Anterior cingulate cortex (tissue), 58 donors: ENCODE measurements around the gene TTC28.
"Not testable (repeated sequence)": the region's sequence is repeated elsewhere in the genome, so short reads cannot be mapped to it uniquely, and the experiment has no call there.

Experiments used
- DNase-seq, 58 donors: peaks; one replicate each; lab custom pipeline; 2025; lab: John Stamatoyannopoulos, UW

TTC28 gene

DNA sequence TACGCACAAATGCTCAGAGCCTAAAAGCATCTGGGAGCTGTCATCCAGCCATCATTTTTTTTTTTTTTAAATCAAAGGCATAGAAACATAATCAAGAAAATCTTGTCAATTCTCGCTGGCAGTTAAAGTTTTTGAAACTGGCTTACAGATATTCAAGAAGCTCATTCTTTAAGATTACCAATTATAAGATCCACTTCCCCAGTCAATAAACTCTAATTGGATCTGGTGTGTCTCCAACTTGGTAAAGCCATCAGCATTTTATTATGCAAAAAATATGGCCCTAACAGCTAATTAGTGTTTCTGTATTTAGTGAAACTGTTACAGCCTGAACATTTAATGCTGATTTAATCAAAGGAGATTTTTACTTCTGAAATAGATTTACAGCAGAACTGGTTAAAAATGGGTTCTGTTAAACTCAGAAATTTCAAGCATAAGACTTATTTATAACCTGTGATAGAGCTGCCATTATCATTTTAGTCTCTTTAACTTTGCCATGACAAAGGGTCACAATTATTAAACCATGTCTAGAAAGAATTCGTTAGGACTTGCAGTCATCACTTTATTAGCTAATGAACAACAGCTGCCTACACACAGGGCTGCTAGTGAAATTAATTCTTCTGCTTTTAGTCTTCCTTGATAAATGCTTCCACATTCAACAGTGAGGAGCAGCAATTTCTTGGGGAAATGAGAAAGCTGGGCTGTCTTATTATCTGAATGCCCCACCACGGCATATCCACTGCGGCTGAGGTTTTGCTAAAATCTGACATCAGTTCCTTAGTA is 584.1 kb downstream of the TTC28 start:
- DNase-seq: no peak

DNA sequence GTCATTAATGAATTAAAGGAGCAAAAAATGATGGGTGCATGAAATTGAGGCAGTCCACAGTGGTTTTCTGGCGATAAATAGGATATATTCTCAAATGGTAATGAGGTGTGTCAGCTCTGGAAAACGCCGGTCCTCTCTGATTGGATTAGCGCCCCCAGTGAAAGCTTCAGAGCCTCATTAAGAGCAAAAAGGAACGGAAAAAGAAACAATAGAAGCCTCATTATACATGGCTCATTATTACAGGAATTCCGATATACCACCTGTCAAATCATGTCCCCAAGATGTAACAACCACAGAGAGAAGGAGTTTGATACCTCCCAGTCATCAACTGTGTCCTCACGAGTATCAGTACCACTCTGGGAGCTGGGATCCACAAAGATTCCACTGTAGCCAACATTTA is 584.9 kb downstream of the TTC28 start:
- DNase-seq: no peak

DNA sequence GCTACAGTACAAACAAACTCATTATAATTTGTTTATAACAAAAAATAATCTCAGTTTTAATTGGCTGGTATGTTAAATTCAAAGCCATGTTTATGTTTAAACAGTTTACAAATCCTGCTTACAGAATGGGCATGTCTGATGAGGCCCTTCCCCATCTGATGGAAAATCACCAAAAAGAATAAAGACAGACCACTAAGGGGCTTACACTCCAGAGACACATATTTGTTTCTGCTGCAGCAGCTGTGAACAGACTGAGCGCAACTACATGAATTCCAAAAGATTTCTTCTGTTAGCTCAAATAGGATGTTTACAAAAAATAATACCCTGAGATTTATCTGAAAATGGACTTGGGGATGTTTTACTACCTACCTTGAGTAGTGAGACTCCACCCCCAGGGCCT is 585.9 kb downstream of the TTC28 start:
- no peak for DNase-seq

DNA sequence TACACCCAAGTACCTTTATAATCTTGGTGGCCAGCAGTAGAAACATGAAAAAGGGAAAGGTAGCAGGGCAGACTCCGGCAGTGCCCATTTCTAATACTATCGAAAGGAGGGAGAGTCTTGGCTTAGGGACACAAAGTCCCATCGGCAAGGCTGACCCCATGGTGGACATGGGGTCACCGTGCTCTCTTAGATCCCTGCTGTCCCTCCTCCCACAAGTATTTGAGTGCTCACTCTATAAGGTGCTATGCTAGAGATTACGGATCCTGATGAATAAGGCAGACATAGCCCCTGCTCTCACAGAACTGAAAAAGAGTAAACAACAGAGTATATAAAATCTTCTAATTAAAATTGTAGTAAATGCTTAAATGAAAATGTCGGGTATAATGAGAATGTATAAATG is 588.2 kb downstream of the TTC28 start:
- no peak for DNase-seq

DNA sequence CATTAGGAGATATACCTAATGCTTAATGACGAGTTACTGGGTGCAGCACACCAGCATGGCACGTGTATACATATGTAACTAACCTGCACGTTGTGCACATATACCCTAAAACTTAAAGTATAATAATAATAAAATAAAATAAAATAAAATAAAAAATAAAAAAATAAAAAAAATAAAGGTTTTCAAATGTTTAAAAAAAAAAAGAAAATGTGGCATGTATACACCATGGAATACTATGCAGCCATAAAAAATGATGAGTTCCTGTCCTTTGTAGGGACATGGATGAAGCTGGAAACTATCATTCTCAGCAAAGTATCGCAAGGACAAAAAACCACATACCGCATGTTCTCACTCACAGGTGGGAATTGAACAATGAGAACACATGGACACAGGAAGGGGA is 590.1 kb downstream of the TTC28 start:
- DNase-seq: not testable (repeated sequence)

DNA sequence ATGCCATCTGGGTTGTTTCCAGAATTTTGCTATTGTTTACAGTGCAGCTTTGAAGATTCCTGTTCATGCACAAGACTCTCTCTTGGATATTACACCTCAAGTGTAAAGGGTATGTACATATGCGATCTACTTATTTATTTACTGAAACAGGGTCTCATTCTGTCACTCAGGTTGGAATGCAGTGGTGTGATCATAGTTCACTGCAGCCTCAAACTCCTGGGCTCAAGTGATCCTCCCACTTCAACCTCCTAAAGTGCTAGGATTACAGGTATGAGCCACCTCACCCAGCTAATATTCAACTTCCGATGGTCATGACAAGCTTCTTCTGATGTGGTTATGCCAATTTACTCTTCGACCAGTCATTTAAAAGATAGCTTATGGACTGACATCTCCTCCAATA is 602.5 kb downstream of the TTC28 start:
- no peak for DNase-seq

DNA sequence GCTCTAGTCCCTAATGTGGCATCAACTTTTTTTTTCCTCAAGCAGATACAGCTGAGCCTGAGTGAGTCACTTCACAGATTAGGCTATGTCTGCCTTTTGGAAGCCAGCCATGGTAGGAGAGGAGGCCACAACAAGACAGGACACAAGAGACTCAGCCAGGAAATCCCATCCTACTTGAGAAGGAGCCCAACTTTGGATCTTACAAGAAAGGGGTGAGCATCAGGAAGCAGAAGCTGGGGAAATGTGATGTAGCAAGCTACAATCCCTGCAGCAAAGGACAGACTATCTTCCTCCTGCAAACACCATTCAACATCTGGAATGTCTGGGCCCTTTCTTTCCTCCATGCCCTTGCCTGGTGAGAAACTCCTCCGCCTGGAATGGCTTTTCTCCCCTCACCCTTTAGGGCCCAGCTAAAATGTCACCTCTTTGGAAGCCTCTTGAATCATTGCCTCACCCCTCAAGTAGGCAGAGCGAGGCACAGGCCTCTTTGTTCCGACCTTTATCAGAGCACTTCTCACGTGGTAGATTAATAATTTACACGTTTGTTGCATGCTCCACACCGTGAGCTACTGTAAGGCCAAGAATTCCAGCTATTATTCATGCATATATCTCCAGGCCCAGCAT is 604.2 kb downstream of the TTC28 start:
- peak in 2 of 58 donors; percentile 0 to 5 for DNase-seq

DNA sequence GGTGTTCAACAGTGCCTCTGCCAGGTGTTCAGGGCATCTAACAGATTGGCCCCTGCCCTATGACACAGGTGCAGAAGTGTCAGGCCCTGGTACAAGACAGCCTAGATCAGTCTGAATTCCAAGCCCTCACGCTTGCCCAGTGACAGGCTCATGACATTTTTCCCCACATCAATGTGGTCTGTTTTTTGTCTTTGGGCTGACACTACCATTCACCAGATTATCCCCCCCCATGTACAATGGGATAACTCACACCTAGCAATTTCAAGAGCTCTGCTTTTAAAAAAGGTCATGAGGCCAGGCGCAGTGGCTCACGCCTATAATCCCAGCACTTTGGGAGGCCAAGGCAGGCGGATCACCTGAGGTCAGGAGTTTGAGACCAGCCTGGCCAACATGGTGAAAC is 605.1 kb downstream of the TTC28 start:
- DNase-seq: no peak

DNA sequence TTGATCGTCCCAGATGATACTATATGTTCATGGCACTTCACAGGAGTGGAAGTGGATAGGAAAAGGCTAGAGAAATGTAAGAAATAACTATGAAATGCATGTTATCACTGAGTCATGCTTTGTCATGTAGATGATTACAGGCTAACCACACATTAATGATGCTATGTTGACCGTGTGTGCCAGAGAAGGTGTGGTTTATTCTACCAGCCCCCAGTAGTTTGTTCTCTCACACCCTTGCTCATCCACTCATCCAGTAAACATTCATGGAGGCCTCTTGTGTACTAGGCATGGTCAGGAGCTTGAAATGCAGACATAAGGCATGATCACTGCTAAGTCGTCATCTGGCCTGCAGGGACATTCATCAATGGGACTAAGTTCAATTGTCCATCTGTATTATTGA is 607.6 kb downstream of the TTC28 start:
- DNase-seq: no peak

DNA sequence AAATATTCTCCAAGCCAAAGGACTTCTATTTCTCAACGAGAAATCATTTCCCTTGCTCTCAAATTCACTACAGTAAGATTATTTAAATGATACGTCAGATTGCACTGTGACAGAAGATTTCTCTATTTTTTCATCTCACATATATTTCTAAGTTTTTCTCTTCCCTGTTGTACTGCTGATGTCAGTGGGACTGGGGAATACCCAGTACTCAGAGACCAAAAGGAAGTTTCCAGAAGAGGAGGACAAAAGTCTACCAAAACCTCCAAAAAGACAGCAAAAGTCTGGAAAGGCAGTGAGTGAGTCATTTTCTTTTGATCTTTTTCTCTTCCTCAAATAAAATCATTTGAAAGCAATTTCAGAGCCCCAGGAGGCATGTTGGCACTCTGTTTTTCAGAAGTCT is 610.8 kb downstream of the TTC28 start:
- DNase-seq: no peak

DNA sequence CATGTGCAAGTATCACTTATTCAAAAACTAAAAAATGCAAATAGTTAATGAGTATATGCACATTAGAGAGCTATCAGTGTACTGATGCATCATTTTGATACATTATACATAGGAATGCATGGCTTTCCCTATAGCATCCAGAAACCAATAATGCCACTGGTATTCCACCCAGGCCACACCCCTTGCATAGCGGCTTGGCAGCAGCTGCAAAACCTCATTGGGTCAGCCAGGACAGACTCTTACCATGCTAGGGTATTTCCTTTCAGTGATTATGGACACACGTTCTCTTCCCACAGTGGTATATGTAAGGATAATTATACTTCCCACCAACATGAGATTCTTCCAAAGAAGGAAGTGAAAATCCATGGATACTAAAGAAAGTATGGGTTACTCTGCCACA is 614.7 kb downstream of the TTC28 start:
- no peak for DNase-seq

DNA sequence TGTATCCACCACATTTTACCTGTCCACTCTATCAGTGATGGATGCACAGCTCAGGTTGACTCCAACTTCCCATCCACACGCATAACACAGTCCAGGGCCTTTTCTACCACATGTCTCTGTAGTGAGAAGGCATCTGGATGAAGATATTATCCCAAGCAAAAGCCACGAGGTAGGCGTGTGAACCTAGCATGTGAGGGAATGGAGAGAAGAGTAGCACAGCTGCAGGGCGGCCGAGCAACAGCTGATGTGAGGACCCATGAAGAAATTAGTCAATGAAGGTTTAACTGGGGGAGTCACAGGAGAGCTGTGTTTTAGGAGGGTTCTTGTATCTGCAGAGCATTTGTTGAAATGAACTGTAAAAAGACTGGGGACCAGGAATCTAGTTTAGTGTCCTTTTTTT is 616.0 kb downstream of the TTC28 start:
- DNase-seq: no peak

DNA sequence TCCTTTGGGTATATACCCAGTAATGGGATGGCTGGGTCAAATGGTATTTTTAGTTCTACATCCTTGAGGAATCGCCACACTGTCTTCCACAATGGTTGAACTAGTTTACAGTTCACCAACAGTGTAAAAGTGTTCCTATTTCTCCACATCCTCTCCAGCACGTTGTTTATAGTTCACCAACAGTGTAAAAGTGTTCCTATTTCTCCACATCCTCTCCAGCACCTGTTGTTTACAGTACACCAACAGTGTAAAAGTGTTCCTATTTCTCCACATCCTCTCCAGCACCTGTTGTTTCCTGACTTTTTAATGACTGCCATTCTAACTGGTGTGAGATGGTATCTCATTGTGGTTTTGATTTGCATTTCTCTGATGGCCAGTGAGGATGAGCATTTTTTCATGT is 619.0 kb downstream of the TTC28 start:
- not testable (repeated sequence) for DNase-seq

DNA sequence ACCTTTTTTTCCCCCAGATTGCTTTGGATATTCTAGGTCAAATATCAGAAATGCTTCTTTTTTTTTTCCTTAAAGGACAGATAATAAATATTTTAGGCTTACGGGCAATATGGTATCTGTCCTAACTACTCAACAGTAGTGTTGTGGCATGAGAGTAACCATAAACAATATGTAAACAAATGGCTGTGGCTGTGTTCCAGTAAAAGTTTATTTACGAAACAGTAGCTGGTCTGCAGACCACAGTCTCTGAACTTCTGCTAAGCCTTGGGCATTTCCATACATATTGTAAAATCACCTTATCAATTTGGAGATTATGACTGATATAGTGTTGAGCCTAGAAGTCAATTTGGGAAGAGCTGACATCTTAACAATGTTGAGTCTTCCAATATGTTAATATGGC is 621.6 kb downstream of the TTC28 start:
- no peak for DNase-seq

DNA sequence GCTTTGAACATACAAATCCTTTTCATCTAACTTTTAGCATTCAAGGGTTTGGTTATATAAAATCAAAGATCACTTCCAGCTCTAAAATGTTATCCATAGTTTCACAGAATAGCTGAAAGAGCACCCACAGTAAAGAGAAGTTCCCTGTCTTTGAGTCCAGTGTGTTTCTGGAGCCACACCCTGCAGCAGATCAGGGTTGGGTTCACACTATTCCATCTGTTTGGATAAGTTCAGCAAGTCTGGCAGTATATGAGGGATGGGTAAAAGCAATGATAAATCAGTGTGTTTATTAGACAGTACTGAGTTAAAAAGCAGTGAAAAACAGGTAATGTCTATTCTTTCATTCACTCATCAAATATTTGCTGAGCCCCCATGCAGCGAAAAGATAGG is 624.8 kb downstream of the TTC28 start:
- DNase-seq: no peak

DNA sequence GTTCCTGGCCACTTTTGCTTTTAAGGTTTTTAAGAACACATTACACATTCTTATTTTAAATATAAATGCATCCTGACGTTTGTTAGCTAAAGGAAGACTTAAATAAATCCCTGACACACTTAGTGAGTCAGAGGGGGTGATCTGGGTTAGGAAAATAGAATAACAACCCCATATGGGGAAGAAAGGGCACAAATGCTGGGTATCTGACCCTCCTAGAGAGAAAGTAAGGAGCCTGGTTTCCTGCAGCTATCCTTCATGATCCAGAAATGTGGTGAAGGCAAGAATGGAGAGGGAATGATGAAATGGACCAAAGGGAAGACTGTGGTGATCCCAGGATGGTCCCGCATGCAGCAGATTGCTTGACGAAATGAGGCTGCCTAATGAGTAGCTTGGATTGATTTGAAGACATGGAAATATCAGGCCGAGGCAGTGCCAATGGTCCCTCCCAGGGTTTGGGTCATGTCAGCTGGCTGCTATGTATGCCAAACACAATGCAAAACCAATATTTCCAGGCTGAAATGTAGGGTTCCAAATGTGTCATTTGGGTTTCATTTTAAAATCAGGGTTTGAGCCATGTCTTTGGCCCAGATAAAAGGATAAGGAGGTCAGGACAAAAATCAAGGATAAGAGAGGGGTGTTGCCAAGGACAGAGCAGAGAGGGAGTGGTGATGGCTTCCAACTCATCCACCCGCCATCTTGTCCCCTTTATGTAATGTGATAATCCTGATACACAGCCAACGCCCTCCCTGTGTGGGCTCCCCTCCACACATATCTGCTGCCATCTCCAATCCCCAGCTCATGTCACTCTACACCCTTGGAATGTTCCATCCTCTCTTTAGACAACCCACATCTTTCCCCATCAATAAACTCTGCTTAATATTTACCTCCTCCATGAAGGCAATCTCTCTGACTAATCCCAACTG is 625.5 kb downstream of the TTC28 start:
- no peak for DNase-seq

DNA sequence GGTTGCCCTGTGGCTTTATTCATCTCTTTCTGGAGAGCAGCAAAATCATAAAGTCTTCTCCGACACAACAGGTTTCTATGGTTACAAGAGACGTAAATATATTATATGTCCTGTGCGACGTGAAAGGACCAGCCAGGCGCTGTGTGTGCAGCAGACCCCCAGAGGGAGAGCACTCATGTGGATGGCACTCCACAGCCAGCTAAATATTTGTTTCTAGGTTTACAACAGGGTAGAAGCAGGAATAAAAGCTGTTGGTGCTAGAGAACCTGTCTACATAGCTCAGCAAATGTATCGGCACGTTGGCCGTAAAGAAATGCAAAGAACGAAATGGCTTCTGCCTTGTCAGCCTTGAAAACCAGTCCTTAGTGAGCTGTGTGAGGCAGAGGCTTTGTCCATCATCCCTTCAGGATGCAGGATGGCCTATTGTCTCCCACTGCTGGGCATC is 626.8 kb downstream of the TTC28 start:
- DNase-seq: peak in 2 of 58 donors; percentile 8 to 9

DNA sequence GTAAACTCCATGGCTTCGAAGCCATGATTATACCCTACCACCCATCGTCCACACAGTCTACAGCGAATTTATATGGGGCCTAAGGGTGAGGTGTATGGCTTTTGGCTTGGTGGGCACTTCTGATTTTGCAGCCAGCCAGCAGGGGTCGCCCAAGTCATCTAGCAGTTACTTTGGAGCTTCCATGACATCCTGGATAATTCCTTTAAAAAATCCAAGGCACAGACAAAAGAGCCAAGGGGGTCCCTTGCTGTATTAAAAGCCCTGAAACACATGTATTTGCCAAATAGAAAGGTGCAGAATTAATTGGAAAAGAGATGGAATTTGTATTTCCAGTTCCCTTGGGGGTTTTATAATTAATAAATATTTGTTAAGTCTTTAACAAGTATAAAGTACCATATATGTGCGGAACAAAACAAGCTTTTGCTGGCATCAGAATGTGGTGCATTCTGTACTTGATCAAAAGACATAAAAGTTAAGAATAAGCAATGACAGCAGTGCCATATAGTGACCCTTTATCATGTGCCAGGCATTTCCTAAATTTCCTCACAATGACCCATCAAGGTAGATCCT is 627.8 kb downstream of the TTC28 start:
- peak in 36 of 58 donors; percentile 10 to 67 (median 36) for DNase-seq

DNA sequence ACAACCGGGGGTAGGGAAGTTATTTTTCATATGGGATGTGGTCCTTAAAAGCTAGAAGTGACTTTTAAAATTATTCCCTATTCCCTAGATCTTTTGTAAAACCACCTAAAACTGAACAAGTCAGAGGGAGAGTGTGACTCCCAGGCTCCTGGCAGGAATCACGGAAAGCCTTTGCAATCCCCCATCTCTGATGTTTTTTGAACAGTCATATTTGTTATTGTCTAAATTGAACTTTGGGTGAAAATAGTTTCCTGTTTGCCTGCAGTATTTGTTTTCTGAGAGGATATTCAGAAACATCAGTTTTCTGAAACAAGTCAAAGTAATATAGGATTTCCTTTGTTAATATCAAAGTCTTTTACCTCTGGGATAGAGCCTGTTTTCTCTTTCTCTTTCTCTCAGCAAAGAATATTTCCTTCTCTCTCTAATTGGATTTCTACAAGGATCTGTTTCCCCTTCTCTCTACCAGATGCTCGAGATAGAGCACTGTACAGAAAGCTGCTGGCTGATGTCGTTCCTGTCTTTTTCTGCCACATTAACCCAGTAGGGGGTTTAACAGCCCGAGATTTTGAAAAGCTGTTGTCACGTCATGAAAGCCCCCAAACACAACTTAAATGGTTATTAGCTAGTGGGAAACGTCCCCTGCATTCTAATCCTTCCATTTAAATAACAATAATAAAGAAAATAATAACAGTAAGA is 628.4 kb downstream of the TTC28 start:
- no peak for DNase-seq

DNA sequence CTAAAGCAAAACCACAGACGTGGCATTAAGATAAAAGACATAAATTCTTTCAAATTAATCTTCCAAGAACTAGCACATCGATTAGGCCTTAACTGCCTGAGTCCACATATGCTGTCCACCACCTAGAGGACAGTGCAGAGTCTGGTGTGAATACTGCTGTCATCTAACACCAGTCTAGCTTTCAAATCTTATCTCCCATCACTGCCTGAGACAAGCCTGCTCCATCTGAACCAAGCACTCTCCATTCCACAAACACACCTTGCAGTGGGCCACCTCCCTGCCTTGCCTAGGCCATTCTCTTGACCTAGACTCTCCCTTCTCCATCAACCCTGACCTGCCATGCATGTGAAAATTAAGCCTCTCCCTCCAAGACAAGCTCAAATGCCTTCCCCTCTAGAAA is 631.1 kb downstream of the TTC28 start:
- DNase-seq: no peak
